OCI-LY7 (cell line): ENCODE results near the gene DRGX. TPM values are rescaled to one million over a fixed set of nuclear protein-coding genes. Genes with fewer than 3 reads are reported as not detected.

ENCODE experiments used
- BruUV-seq: library from RNA; stranded (reverse); fragments of 400-500 nt; replicated peaks from 2 replicates; lab custom pipeline; 2021; lab: Mats Ljungman, UMichigan
- CTCF ChIA-PET: fragments of 300-600 bp; sonication (Branson Sonifier 250); formaldehyde crosslinking; loops from one replicate; lab custom pipeline; 2022; ENCODE audit warnings: antibody characterized with exemption; ENCODE audit not compliant: unreplicated experiment; lab: Charles Lee
- POLR2A ChIA-PET: fragments of 300-600 bp; sonication (Branson Sonifier 250); formaldehyde crosslinking; loops from one replicate; lab custom pipeline; 2022; ENCODE audit warnings: antibody characterized with exemption; lab: Charles Lee
- DNase-seq: peaks from one replicate; pipeline ENCODE4 v3.0.0-alpha.2; 2015; ENCODE audit warnings: low spot score
- H2AFZ ChIP-seq: fragments of 200-600 bp; sonication (generic), shearing (Covaris generic); 2 replicates; pipeline ENCODE4 v1.6.1; 2014; ENCODE audit warnings: mild to moderate bottlenecking, antibody characterized with exemption, low read length, moderate library complexity
- H3K27ac ChIP-seq: fragments of 200-600 bp; sonication (generic); 2 replicates; pipeline ENCODE4 v1.5.1; 2014; ENCODE audit warnings: mixed run types, low read depth, mild to moderate bottlenecking, moderate library complexity, low read length, inconsistent platforms; ENCODE audit not compliant: poor library complexity, severe bottlenecking
- H3K36me3 ChIP-seq: fragments of 200-600 bp; sonication (generic); 2 replicates; pipeline ENCODE4 v1.6.1; 2014; ENCODE audit warnings: mild to moderate bottlenecking, antibody characterized with exemption, low read length, moderate library complexity, mixed read lengths; ENCODE audit not compliant: insufficient read depth
- H3K4me1 ChIP-seq: fragments of 200-600 bp; sonication (generic); 2 replicates; pipeline ENCODE4 v1.5.1; 2014; ENCODE audit warnings: mild to moderate bottlenecking, low read length; ENCODE audit not compliant: insufficient read depth, poor library complexity, severe bottlenecking
- H3K4me2 ChIP-seq: fragments of 200-600 bp; sonication (generic); 2 replicates; pipeline ENCODE4 v1.6.1; 2014; ENCODE audit warnings: mild to moderate bottlenecking, low read length
- H3K4me3 ChIP-seq: fragments of 200-600 bp; sonication (generic); 2 replicates; pipeline ENCODE4 v1.5.1; 2014; ENCODE audit warnings: mild to moderate bottlenecking, low read depth, low read length; ENCODE audit not compliant: poor library complexity, severe bottlenecking
- H3K79me2 ChIP-seq: fragments of 200-600 bp; sonication (generic); 2 replicates; pipeline ENCODE4 v1.6.1; 2016; ENCODE audit warnings: low read depth, mild to moderate bottlenecking, low read length, moderate library complexity, mixed read lengths; ENCODE audit not compliant: insufficient read depth
- H3K9me2 ChIP-seq: fragments of 200-600 bp; sonication (generic); 2 replicates; pipeline ENCODE4 v1.6.1; 2016; ENCODE audit warnings: mild to moderate bottlenecking, low read length, mixed read lengths; ENCODE audit not compliant: insufficient read depth
- H3K9me3 ChIP-seq: fragments of 200-600 bp; sonication (generic); 2 replicates; pipeline ENCODE4 v1.6.1; 2014; ENCODE audit warnings: mild to moderate bottlenecking, mixed run types, low read length, mixed read lengths
- H4K20me1 ChIP-seq: fragments of 200-600 bp; sonication (generic); 2 replicates; pipeline ENCODE4 v1.6.1; 2014; ENCODE audit warnings: mild to moderate bottlenecking, antibody characterized with exemption, low read length, moderate library complexity, mixed read lengths; ENCODE audit not compliant: insufficient read depth
- CTCF ChIP-seq: fragments of 200-600 bp; sonication (generic); conservative IDR thresholded peaks from 2 replicates; pipeline ENCODE4 v1.5.1; 2014; ENCODE audit warnings: mild to moderate bottlenecking, antibody characterized with exemption, low read length, moderate library complexity, mixed read lengths
- EZH2phosphoT487 ChIP-seq: fragments of 200-600 bp; sonication (generic); IDR thresholded peaks from 2 replicates; pipeline ENCODE4 v1.6.1; 2018; ENCODE audit warnings: low read depth, borderline replicate concordance, mild to moderate bottlenecking, mixed run types, antibody characterized with exemption, low read length, moderate library complexity, mixed read lengths
- intact Hi-C: fragments of 100-400 bp; cut with micrococcal nuclease; formaldehyde crosslinking; loops from one replicate; pipeline ENCODE4 v1.10.0; 2022; ENCODE audit not compliant: unreplicated experiment
- total RNA-seq, 2 experiments: library from RNA; depleted of rRNA in 1 of 2; stranded (reverse); fragments of >200 nt in 1 of 2; shearing (Covaris generic) in 1 of 2; gene quantifications; 2 replicates each; pipeline ENCODE4 v1.2.3, GENCODE V29; 2014 to 2022

DRGX gene
- total RNA-seq, 2 experiments from 2014 or later, result not detected

GRCh38 chr10:49433069-49433468 lies 37.2 kb upstream of the DRGX start:
- H3K79me2 ChIP-seq, result no peaks in the 10 kb centered on the region
- H4K20me1 ChIP-seq, result no peaks in the 10 kb centered on the region
- no peak for TF ChIP-seq CTCF
- no peak for TF ChIP-seq EZH2phosphoT487
- DNase-seq, result no peak
- H3K36me3 ChIP-seq, result no peaks in the 10 kb centered on the region
- no TSS peak for BruUV-seq
- H3K4me1 ChIP-seq, result no peaks in the 10 kb centered on the region
- POLR2A ChIA-PET, result no interaction called here
- H3K4me2 ChIP-seq, result no peak overlapping the region
- H3K9me2 ChIP-seq, result no peaks in the 10 kb centered on the region
- H2AFZ ChIP-seq, result no peak overlapping the region
- intact Hi-C loops, result no loop called here
- H3K4me3 ChIP-seq, result no peak overlapping the region
- no peaks in the 10 kb centered on the region for H3K9me3 ChIP-seq
- no peak overlapping the region for H3K27ac ChIP-seq
- CTCF ChIA-PET, result no interaction called here

GRCh38 chr10:49431426-49431825 lies 35.5 kb upstream of the DRGX start:
- TF ChIP-seq EZH2phosphoT487 (no peak), CTCF (no peak)
- DNase-seq, result no peak
- Histone ChIP-seq H3K4me3 (no peak overlapping the region), H4K20me1 (no peaks in the 10 kb centered on the region), H2AFZ (no peak overlapping the region), H3K9me2 (no peaks in the 10 kb centered on the region), H3K79me2 (no peaks in the 10 kb centered on the region), H3K9me3 (no peaks in the 10 kb centered on the region), H3K27ac (no peak overlapping the region), H3K4me1 (no peaks in the 10 kb centered on the region), H3K36me3 (no peaks in the 10 kb centered on the region), H3K4me2 (no peak overlapping the region)
- ChIA-PET CTCF (no interaction called here), POLR2A (no interaction called here)
- intact Hi-C loops, result no loop called here
- BruUV-seq, result no TSS peak

GRCh38 chr10:49429458-49429857 lies 33.6 kb upstream of the DRGX start:
- Histone ChIP-seq H3K36me3 (no peaks in the 10 kb centered on the region), H4K20me1 (no peaks in the 10 kb centered on the region), H3K9me2 (no peaks in the 10 kb centered on the region), H3K9me3 (no peaks in the 10 kb centered on the region), H3K79me2 (no peaks in the 10 kb centered on the region), H3K4me3 (no peak overlapping the region), H3K4me1 (no peaks in the 10 kb centered on the region), H3K4me2 (no peak overlapping the region), H3K27ac (no peak overlapping the region), H2AFZ (no peak overlapping the region)
- BruUV-seq, result no TSS peak
- POLR2A ChIA-PET, result no interaction called here
- DNase-seq, result no peak
- CTCF ChIA-PET, result no interaction called here
- TF ChIP-seq CTCF, result no peak
- no peak for TF ChIP-seq EZH2phosphoT487
- intact Hi-C loops, result no loop called here
